ENCODE measurements around the gene PANK2. TPM values are rescaled to one million over a fixed set of nuclear protein-coding genes. Genes with fewer than 3 reads are reported as not detected.

PANK2 gene
- total RNA-seq, 1 experiment from 2014 or later: 41.6 TPM

- CTCF ChIA-PET: no interaction called here
These were observed 87.3 kb downstream of the PANK2 start for GRCh38 chr20:3976511-3976910.

More at GRCh38 chr20:3976511-3976910, 87.3 kb downstream of the PANK2 start:
- no peaks in the 10 kb centered on the region for H3K27me3 ChIP-seq (ENCODE audit: insufficient read depth, low read length)
- POLR2A ChIA-PET: no interaction called here
- BruUV-seq (replicated peaks): no TSS peak
- H3K9me3 ChIP-seq (ENCODE audit: control insufficient read depth in 1 of 2, insufficient read depth in 1 of 2, low read depth in 1 of 2, low read length in 2 of 2): no peaks in the 10 kb centered on the region
- TF ChIP-seq YY1 (IDR thresholded peaks at IDR 0.05; ENCODE audit: extremely low read depth, insufficient replicate concordance, low read depth, low read length) (no peak), CBX3 (IDR thresholded peaks at IDR 0.05; ENCODE audit: low read depth) (no peak), SP1 (IDR thresholded peaks at IDR 0.05; ENCODE audit: low read depth) (no peak), ZBTB33 (IDR thresholded peaks at IDR 0.05; ENCODE audit: extremely low read depth, insufficient replicate concordance, low read length) (no peak), POLR2A (IDR thresholded peaks at IDR 0.05; ENCODE audit: borderline replicate concordance, extremely low read depth, insufficient read depth, insufficient read length) (no peak), ZNF274 (IDR thresholded peaks at IDR 0.05; ENCODE audit: low read depth, low read length) (no peak), JUND (IDR thresholded peaks at IDR 0.05) (no peak), EZH2 (IDR thresholded peaks at IDR 0.05) (no peak), CTCF (IDR thresholded peaks at IDR 0.05 in 2 of 3, conservative IDR thresholded peaks at IDR 0.05 in 1 of 3; ENCODE audit: borderline replicate concordance in 1 of 3, insufficient read depth in 1 of 3, low read depth in 2 of 3, low read length in 2 of 3) (no peak), ATF3 (IDR thresholded peaks at IDR 0.05) (no peak)
- no peaks in the 10 kb centered on the region for H3K36me3 ChIP-seq (ENCODE audit: control insufficient read depth in 1 of 2, insufficient read depth in 2 of 2, low read length in 2 of 2)
- H3K79me2 ChIP-seq (ENCODE audit: insufficient read depth, low read length): no peaks in the 10 kb centered on the region
- H2AFZ ChIP-seq (ENCODE audit: low read depth, low read length, poor library complexity, severe bottlenecking): no peak overlapping the region
- H3K4me2 ChIP-seq (ENCODE audit: low read length): no peak overlapping the region
- H3K4me1 ChIP-seq (ENCODE audit: control insufficient read depth in 1 of 2, insufficient read depth in 2 of 2, low read length in 2 of 2): no peaks in the 10 kb centered on the region
- no peaks in the 10 kb centered on the region for H3K9me2 ChIP-seq (ENCODE audit: insufficient read depth)
- H3K4me3 ChIP-seq (replicated peaks in 1 of 2; ENCODE audit: low read depth in 1 of 2, low read length in 2 of 2): no peak overlapping the region
- DNase-seq (ENCODE audit: low read depth, low spot score) (no peak), ATAC-seq (no peak)
- RAD21 ChIA-PET (ENCODE audit: low non-redundant PET in 1 of 2, low total read pairs in 2 of 2, uncharacterized antibody in 2 of 2, unreplicated experiment in 2 of 2): no interaction called here
- H4K20me1 ChIP-seq (ENCODE audit: insufficient read depth): no peaks in the 10 kb centered on the region
- no peak overlapping the region for H3K27ac ChIP-seq (ENCODE audit: low read depth, low read length)
- intact Hi-C loops (cut with micrococcal nuclease): no loop called here
- no peak overlapping the region for H3K9ac ChIP-seq (ENCODE audit: low read length)

MicroRNA genes within 50 kb of the gene (microRNA counts, 767-probe panel; counts per million panel counts)
- microRNA hsa-miR-103a-3p: not detected

Small RNA genes within 50 kb of the gene (microRNA-seq; reads per million reads assigned to microRNA genes)
- gene MIR103A2 (ENCODE audit: borderline number of aligned reads) (not detected), gene MIR103B2 (ENCODE audit: borderline number of aligned reads) (not detected)

Other genes starting within 250 kb of the PANK2 start
- gene GFRA4, start 226.0 kb upstream of the PANK2 start, total RNA-seq (2021; ENCODE audit: unreplicated experiment): not detected
- not detected for gene ADAM33, start 207.4 kb upstream of the PANK2 start, total RNA-seq (2021; ENCODE audit: unreplicated experiment)
- 0.17 TPM for gene SIGLEC1, start 176.8 kb upstream of the PANK2 start, total RNA-seq (2021; ENCODE audit: unreplicated experiment)
- gene HSPA12B, start 156.7 kb upstream of the PANK2 start, total RNA-seq (2021; ENCODE audit: unreplicated experiment): not detected
- gene ADISSP, start 121.6 kb upstream of the PANK2 start, total RNA-seq (2021; ENCODE audit: unreplicated experiment): 99.4 TPM
- 0.93 TPM for gene SPEF1, start 107.9 kb upstream of the PANK2 start, total RNA-seq (2021; ENCODE audit: unreplicated experiment)
- 67.2 TPM for gene CENPB, start 102.6 kb upstream of the PANK2 start, total RNA-seq (2021; ENCODE audit: unreplicated experiment)
- gene CDC25B, start 93.1 kb upstream of the PANK2 start, total RNA-seq (2021; ENCODE audit: unreplicated experiment): 223 TPM
- gene AP5S1, start 68.8 kb upstream of the PANK2 start, total RNA-seq (2021; ENCODE audit: unreplicated experiment): 12.1 TPM
- 60.1 TPM for gene MAVS, start 42.6 kb upstream of the PANK2 start, total RNA-seq (2021; ENCODE audit: unreplicated experiment)
- 8.6 TPM for gene RNF24, start 126.2 kb downstream of the PANK2 start, total RNA-seq (2021; ENCODE audit: unreplicated experiment)